HFFc6 (cell line): ENCODE measurements around the gene MSL1. TPM values are rescaled to one million over a fixed set of nuclear protein-coding genes. Genes with fewer than 3 reads are reported as not detected.
A peak's percentile ranks its signal among the peaks of the same experiment; 100 is the strongest.

Experiments
- DNase-seq: peaks from one replicate; pipeline ENCODE4 v3.0.0-alpha.2; 2018
- H3K27ac Mint-ChIP-seq: 2 replicates; pipeline ENCODE4 v1.8.0; 2020; ENCODE audit warnings: mild to moderate bottlenecking, mixed read lengths
- H3K27me3 Mint-ChIP-seq: 2 replicates; pipeline ENCODE4 v1.8.0; 2021; ENCODE audit warnings: mild to moderate bottlenecking, moderate library complexity, mixed read lengths; ENCODE audit not compliant: insufficient read depth
- H3K36me3 Mint-ChIP-seq: 2 replicates; pipeline ENCODE4 v1.8.0; 2021; ENCODE audit warnings: low read depth, mixed read lengths
- H3K4me1 Mint-ChIP-seq: 2 replicates; pipeline ENCODE4 v1.8.0; 2020; ENCODE audit warnings: low read depth, mixed read lengths
- H3K4me3 Mint-ChIP-seq: 2 replicates; pipeline ENCODE4 v1.8.0; 2020; ENCODE audit warnings: mild to moderate bottlenecking, moderate library complexity, mixed read lengths
- H3K9me3 Mint-ChIP-seq: 2 replicates; pipeline ENCODE4 v1.8.0; 2020; ENCODE audit warnings: mild to moderate bottlenecking, mixed read lengths
- total RNA-seq, 6 experiments: library from RNA; stranded (reverse); fragmentation: NEBNext Ultra II Directional; extraction: Animal tissue kit (Norgen Biotek cat#: 25700); gene quantifications; 2 replicates in 1 of 6; 3 replicates in 5 of 6; pipeline ENCODE4 v1.2.3, GENCODE V29; 2021
- TF ChIP-seq, protein P1 (sequence below): fragments of 200-600 bp; sonication (generic); IDR thresholded peaks from 2 replicates; pipeline ENCODE4 v1.5.0; 2021; ENCODE audit warnings: antibody characterized with exemption, mild to moderate bottlenecking

Gene MSL1
- total RNA-seq, 6 experiments from 2014 or later, result 61.2 to 67.8 (median 65.5) TPM

DNA sequence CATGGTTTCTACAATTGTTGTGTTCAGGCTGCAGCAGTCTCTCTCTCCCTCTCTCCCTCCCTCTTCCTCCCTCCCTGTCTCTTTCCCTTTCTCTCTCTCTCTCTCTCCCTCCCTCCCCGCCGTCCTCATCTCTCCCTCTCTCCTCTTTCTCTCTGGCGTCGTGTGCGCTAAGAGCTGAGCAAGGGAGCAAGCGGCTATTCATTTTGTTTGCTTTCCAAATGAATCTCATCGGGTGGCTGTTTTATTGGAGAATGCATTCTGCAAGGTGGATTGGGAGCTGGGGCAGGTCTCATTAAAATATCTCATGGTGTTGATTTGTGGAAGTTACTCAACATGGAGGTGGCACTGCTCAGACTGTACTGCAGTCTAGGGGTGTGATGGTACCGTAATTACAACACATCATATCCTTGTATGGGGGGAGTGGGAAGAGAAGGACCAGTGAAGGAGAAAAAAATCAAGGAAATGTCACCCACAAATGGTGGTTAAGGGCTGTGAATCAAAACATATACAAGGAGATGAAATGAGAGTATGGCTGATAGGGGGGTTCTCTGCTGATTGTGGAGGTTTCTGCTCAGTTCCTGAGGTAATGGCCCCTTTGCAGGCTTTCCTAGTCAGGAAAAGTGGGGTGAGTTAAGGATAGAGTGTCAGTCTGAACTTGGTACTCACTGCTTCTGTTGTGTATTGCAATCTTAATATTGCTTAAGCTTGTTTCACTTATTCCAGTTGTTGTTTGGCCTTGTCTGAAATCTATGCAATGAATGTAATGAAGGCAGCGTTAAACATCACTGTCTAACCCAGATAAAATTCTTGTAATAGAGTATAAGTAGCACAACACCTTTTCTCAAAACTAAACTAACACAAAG is 2.7 kb downstream of the MSL1 start:
- Mint-ChIP-seq H3K36me3 (peaks cover 38% of the 10 kb centered on the region), H3K27me3 (no peaks in the 10 kb centered on the region; the same call in 1 of the 2 replicates), H3K4me3 (peak overlapping the region; percentile 88), H3K4me1 (peaks cover 36% of the 10 kb centered on the region), H3K27ac (peak overlapping the region; percentile 41), H3K9me3 (no peaks in the 10 kb centered on the region)
- TF ChIP-seq, protein P1, sequence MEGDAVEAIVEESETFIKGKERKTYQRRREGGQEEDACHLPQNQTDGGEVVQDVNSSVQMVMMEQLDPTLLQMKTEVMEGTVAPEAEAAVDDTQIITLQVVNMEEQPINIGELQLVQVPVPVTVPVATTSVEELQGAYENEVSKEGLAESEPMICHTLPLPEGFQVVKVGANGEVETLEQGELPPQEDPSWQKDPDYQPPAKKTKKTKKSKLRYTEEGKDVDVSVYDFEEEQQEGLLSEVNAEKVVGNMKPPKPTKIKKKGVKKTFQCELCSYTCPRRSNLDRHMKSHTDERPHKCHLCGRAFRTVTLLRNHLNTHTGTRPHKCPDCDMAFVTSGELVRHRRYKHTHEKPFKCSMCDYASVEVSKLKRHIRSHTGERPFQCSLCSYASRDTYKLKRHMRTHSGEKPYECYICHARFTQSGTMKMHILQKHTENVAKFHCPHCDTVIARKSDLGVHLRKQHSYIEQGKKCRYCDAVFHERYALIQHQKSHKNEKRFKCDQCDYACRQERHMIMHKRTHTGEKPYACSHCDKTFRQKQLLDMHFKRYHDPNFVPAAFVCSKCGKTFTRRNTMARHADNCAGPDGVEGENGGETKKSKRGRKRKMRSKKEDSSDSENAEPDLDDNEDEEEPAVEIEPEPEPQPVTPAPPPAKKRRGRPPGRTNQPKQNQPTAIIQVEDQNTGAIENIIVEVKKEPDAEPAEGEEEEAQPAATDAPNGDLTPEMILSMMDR, result no peak
- DNase-seq, result no peak

DNA sequence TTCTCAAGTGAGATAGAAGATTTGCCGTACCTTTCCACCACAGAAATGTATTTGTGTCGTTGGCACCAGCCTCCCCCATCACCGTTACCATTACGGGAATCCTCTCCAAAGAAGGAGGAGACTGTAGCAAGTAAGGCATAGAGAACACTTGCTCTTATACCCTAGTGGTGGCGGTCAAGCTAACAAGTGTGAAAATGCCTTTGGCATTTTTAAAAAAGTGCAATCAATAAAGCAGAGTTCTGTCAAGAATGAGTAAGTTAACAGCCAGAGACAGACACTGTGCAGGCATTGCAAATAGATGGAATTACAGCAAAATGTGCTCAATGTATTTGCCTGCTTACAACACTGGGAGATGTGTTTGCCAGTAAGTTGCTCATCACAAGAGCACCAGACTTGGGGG is 7.7 kb downstream of the MSL1 start:
- DNase-seq, result no peak
- Mint-ChIP-seq H3K27me3 (peaks cover 2% of the 10 kb centered on the region; the same call in 1 of the 2 replicates), H3K4me1 (peaks cover 41% of the 10 kb centered on the region), H3K36me3 (peaks cover 59% of the 10 kb centered on the region), H3K27ac (peak overlapping the region; percentile 36; the same call in 1 of the 2 replicates), H3K4me3 (no peak overlapping the region), H3K9me3 (no peaks in the 10 kb centered on the region)
- TF ChIP-seq, protein P1, result 0 out of 2 replicates have a peak, but pooled peaks have one; percentile 30

DNA sequence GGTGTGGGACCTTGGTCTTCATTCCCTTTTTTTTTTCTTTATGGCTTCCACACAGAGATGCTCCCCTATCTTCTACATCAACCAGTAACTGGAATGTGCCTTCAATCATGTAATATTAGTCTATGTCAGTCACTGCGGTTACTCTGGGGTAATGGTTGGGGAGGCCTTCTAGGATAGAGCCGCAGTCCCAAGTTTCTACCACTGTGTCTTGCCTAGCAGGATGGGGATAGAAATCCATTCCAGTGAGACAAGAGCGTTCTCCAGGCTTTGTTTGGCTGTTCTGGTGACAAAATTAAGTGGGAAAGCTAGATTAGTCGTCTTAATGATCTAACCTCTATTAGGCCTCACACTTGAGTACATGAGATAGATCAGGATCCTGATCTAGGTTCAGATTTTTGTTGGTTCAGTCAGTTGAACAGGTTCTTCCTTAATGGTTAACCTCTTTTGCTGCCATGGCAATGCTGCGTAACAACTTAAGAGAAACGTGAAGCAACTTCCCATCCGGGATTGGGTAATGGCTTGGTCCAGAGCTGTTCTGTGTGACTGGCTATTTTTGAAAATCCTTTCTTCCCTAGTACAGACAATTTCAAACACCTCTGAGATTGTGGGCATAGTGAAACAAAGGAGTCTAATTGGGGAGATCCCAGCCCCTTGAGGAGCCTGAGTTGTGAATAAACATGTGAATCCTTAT is 8.7 kb downstream of the MSL1 start:
- H3K36me3 Mint-ChIP-seq, result peaks cover 69% of the 10 kb centered on the region
- no peaks in the 10 kb centered on the region for H3K9me3 Mint-ChIP-seq
- no peak for DNase-seq
- H3K27ac Mint-ChIP-seq, result peak overlapping the region; percentile 40
- H3K4me3 Mint-ChIP-seq, result no peak overlapping the region
- H3K4me1 Mint-ChIP-seq, result peaks cover 31% of the 10 kb centered on the region
- TF ChIP-seq, protein P1, result no peak
- peaks cover 2% of the 10 kb centered on the region; the same call in 1 of the 2 replicates for H3K27me3 Mint-ChIP-seq

DNA sequence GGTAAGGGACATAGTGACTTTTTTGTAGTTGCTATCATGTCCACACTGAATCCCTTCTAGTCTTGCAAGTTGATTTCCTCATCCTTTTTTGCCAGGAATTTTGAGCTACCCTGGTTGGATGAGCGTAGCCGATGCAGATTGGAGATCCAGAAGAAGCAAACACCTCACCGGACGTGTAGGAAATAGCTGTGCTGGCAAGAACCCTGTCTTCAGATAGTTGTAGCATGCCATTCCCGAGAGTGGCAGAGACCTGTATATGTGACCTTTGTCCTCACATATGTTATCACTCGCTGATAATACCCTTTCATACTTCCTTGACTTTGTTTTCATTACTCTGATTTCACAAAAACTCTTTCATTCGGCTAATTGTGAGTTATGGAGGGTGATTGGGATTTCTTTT is 12.4 kb downstream of the MSL1 start:
- H3K4me1 Mint-ChIP-seq, result peaks cover 19% of the 10 kb centered on the region
- peaks cover 66% of the 10 kb centered on the region for H3K36me3 Mint-ChIP-seq
- peaks cover 2% of the 10 kb centered on the region; the same call in 1 of the 2 replicates for H3K27me3 Mint-ChIP-seq
- H3K27ac Mint-ChIP-seq, result peak overlapping the region; percentile 59; the same call in 1 of the 2 replicates
- H3K9me3 Mint-ChIP-seq, result no peaks in the 10 kb centered on the region
- TF ChIP-seq, protein P1, result no peak
- no peak for DNase-seq
- H3K4me3 Mint-ChIP-seq, result no peak overlapping the region

DNA sequence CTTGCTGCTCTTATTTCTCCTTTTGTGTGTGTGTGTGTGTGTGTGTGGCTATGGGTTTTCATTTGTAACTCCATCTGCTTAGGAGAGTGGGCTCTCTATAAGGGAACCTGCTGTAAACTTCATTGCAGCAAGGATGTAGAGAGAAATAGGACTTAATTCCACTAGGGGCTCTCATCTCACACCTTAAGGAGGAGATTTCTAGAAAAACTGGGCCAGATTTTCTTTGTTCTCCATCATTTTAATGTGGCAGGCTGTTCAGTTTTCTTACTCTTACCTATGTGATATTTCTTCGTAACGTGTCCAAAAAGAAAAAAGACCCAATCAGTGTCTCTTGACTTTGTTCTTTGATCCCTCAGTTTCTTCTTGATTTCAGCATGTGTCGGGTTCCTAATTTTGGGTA is 14.0 kb downstream of the MSL1 start:
- H3K36me3 Mint-ChIP-seq, result peaks cover 56% of the 10 kb centered on the region
- DNase-seq, result no peak
- H3K9me3 Mint-ChIP-seq, result peaks cover 4% of the 10 kb centered on the region; the same call in 1 of the 2 replicates
- no peak overlapping the region for H3K4me3 Mint-ChIP-seq
- H3K27me3 Mint-ChIP-seq, result peaks cover 10% of the 10 kb centered on the region
- H3K4me1 Mint-ChIP-seq, result peaks cover 27% of the 10 kb centered on the region
- H3K27ac Mint-ChIP-seq, result peak overlapping the region; percentile 17
- TF ChIP-seq, protein P1, result no peak
